Transverse colon (tissue), 3 donors: Measurements from ENCODE around the gene ARHGEF1.
"Not testable (repeated sequence)": the region's sequence is repeated elsewhere in the genome, so short reads cannot be mapped to it uniquely, and the experiment has no call there.

Source experiments
- CTCF ChIP-seq, 5 experiments: fragments of 200-600 bp in 3 of 5; fragments of 450-650 bp in 2 of 5; sonication (generic) in 3 of 5; IDR thresholded peaks; 1 replicate in 2 of 5; 2 replicates in 3 of 5; pipeline ENCODE4 v1.5.1; 2016 to 2017; ENCODE audit warnings: antibody characterized with exemption in 5 of 5, inconsistent platforms in 3 of 5, mild to moderate bottlenecking in 2 of 5, moderate library complexity in 1 of 5
- POLR2A ChIP-seq: fragments of 450-650 bp; IDR thresholded peaks from one replicate; pipeline ENCODE4 v1.6.1; 2016; ENCODE audit warnings: antibody characterized with exemption, mild to moderate bottlenecking, moderate library complexity

DNA sequence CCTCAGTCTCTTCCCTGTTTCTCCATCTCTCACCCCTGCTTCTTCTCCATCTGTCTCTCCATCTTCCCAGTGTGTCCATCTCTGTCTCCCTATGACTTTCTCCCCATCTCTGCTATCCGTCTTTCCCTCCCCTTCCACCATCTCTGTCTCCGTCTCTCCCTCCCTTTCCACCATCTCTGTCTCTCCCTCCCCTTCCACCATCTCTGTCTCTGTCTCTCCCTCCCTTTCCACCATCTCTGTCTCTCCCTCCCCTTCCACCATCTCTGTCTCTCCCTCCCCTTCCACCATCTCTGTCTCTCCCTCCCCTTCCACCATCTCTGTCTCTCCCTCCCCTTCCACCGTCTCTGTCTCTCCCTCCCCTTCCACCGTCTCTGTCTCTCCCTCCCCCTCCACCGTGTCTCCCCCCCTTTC is 31.4 kb downstream of the ARHGEF1 start:
- TF ChIP-seq CTCF (IDR thresholded peaks at IDR 0.05); POLR2A: not testable (repeated sequence)
